Fibroblast of lung (primary cell): ENCODE results near the gene SELENOO.

ENCODE experiments used
- EZH2 ChIP-seq: IDR thresholded peaks from 2 replicates; pipeline ENCODE4 v1.5.1; 2012; ENCODE audit warnings: low read length, control low read depth, mild to moderate bottlenecking; ENCODE audit errors: missing control alignments
- TF ChIP-seq, protein P1 (sequence below), 2 donors: IDR thresholded peaks in 1 of 2; conservative IDR thresholded peaks in 1 of 2; 1 replicate in 1 of 2; 2 replicates in 1 of 2; pipeline ENCODE4 v1.5.1; 2011 to 2012; ENCODE audit warnings: low read length in 2 of 2, control low read depth in 1 of 2, inconsistent platforms in 1 of 2, low read depth in 1 of 2, mild to moderate bottlenecking in 1 of 2

DNA sequence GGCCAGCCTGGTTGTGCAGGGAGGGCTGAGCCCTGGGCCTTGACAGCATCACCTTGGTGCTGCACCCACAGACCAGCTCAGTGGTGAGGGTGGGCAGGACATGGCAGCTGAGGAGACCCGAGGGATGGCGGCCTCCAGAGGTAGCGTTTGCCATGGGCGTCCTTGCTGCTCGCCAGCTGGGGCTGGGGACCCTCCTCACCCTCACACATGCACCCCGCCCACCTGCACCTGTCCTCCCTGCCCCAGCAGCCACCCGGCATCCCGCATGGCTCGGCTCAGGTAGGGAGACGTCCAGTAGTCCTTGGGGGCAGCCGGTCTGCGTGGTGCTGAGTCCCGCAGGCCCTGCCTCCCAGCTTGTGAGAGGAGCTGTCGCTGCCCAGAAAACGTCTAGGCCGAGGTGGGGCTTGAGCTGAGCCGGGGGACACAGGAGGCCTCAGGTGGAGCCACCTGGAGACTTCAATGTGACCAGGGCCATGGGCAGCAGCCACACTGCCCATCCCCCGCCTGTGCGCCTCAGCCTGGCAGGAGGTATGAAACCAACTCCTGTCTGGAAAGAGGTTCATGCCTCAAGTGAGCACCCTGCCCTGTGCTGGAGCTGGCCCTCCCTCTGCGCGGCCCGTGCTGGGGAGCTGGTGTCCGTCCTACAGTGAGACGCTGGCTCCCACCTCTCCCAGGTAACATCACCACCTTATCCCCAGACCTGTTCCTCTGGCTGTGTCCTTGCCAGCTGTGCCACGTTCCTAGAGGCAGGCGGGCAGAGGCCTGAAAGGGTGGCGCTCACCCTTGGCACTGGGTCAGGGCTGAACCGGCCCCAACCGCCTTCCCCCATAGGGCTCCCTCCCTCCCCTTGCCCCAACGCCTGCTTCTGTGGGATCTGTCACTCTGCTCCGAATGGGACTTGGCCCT lies 18.4 kb upstream of the SELENOO start:
- TF ChIP-seq, protein P1, sequence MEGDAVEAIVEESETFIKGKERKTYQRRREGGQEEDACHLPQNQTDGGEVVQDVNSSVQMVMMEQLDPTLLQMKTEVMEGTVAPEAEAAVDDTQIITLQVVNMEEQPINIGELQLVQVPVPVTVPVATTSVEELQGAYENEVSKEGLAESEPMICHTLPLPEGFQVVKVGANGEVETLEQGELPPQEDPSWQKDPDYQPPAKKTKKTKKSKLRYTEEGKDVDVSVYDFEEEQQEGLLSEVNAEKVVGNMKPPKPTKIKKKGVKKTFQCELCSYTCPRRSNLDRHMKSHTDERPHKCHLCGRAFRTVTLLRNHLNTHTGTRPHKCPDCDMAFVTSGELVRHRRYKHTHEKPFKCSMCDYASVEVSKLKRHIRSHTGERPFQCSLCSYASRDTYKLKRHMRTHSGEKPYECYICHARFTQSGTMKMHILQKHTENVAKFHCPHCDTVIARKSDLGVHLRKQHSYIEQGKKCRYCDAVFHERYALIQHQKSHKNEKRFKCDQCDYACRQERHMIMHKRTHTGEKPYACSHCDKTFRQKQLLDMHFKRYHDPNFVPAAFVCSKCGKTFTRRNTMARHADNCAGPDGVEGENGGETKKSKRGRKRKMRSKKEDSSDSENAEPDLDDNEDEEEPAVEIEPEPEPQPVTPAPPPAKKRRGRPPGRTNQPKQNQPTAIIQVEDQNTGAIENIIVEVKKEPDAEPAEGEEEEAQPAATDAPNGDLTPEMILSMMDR (conservative IDR thresholded peaks at IDR 0.05 in 1 of 2, IDR thresholded peaks at IDR 0.05 in 1 of 2; ENCODE audit: low read depth in 1 of 2, low read length in 2 of 2): no peak
- no peak for TF ChIP-seq EZH2
